ENCODE measurements around the gene ACVR1C. TPM values are rescaled to one million over a fixed set of nuclear protein-coding genes. Genes with fewer than 3 reads are reported as not detected.

ACVR1C gene
- total RNA-seq, 1 experiment from 2014 or later, result 1.2 TPM

GRCh38 chr2:157497638-157498314 is 130.9 kb downstream of the ACVR1C start:
- CTCF ChIA-PET, result interaction anchor here (0.8 to 2.2 kb wide), 7 partner anchors 9 to 1247 kb away, joined by 3 to 6 read pairs (median 4); no protein-coding TSS in a partner anchor
- TF ChIP-seq SP1 (IDR thresholded peaks at IDR 0.05; ENCODE audit: low read depth) (no peak), CBX3 (IDR thresholded peaks at IDR 0.05; ENCODE audit: low read depth) (0 out of 2 replicates have a peak, but pooled peaks have one; percentile 15), REST (IDR thresholded peaks at IDR 0.05; ENCODE audit: low read depth) (no peak), CTCF (IDR thresholded peaks at IDR 0.05 in 2 of 3, conservative IDR thresholded peaks at IDR 0.05 in 1 of 3; ENCODE audit: borderline replicate concordance in 1 of 3, insufficient read depth in 1 of 3, low read depth in 2 of 3, low read length in 2 of 3) (peak; percentile 75 to 86 (median 76)), ZBTB33 (IDR thresholded peaks at IDR 0.05; ENCODE audit: extremely low read depth, insufficient replicate concordance, low read length) (no peak), CEBPB (IDR thresholded peaks at IDR 0.05; ENCODE audit: low read depth) (no peak), SRF (IDR thresholded peaks at IDR 0.05; ENCODE audit: low read depth) (peak; percentile 37; the same call in 1 of the 2 replicates), RAD21 (IDR thresholded peaks at IDR 0.05; ENCODE audit: low read depth) (peak; percentile 83), EZH2phosphoT487 (IDR thresholded peaks at IDR 0.05; ENCODE audit: borderline replicate concordance) (no peak)
- H3K9me2 ChIP-seq (ENCODE audit: insufficient read depth), result no peaks in the 10 kb centered on the region
- H3K9ac ChIP-seq (ENCODE audit: low read length), result no peak overlapping the region
- no peaks in the 10 kb centered on the region for H4K20me1 ChIP-seq (ENCODE audit: insufficient read depth)
- intact Hi-C loops (cut with micrococcal nuclease), result loop anchor here (1.0 to 5.0 kb wide), 2 partner anchors 95 to 513 kb away; no protein-coding TSS in a partner anchor
- H3K4me1 ChIP-seq (ENCODE audit: control insufficient read depth in 1 of 2, insufficient read depth in 2 of 2, low read length in 2 of 2), result no peaks in the 10 kb centered on the region
- peak; percentile 97 for ATAC-seq
- H3K4me2 ChIP-seq (ENCODE audit: low read length), result no peak overlapping the region
- no peak overlapping the region for H3K27ac ChIP-seq (ENCODE audit: low read depth, low read length)
- BruUV-seq (replicated peaks), result no TSS peak
- DNase-seq (ENCODE audit: low read depth, low spot score), result peak; percentile 13
- no peaks in the 10 kb centered on the region for H3K27me3 ChIP-seq (ENCODE audit: insufficient read depth, low read length)
- RAD21 ChIA-PET (ENCODE audit: low non-redundant PET in 1 of 2, low total read pairs in 2 of 2, uncharacterized antibody in 2 of 2, unreplicated experiment in 2 of 2), result no interaction called here
- no peaks in the 10 kb centered on the region for H3K36me3 ChIP-seq (ENCODE audit: control insufficient read depth in 1 of 2, insufficient read depth in 2 of 2, low read length in 2 of 2)
- no peak overlapping the region for H3K4me3 ChIP-seq (replicated peaks in 1 of 2; ENCODE audit: low read depth in 1 of 2, low read length in 2 of 2)
- H3K9me3 ChIP-seq (ENCODE audit: control insufficient read depth in 1 of 2, insufficient read depth in 1 of 2, low read depth in 1 of 2, low read length in 2 of 2), result no peaks in the 10 kb centered on the region
- H3K79me2 ChIP-seq (ENCODE audit: insufficient read depth, low read length), result no peaks in the 10 kb centered on the region
- POLR2A ChIA-PET, result no interaction called here
- H2AFZ ChIP-seq (ENCODE audit: low read depth, low read length, poor library complexity, severe bottlenecking), result peak overlapping the region; percentile 15
